Measurements from ENCODE around the gene TMEM120A. TPM values are rescaled to one million over a fixed set of nuclear protein-coding genes. Genes with fewer than 3 reads are reported as not detected.

The TMEM120A gene
- total RNA-seq, 1 experiment from 2014 or later: 32.9 TPM

DNA sequence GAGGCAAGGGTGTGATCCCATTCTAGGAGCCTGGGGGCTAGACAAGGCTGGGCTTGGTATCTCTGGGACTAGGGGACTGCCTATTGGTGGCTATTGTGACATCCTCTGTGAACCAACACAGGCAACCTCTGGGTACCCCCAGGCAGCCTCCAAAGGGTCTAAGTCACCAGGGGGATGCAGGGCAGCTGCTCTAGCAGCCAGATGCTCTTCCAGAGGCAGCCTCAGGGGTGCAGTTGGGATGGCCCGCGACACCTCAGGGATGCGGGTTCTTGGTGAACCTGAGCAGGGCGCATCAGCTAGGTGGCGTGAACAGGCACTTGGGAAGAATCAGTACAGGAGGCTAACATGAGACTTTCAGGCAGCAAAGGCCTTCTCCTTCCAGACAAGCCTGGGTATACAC lies 1.6 kb upstream of the TMEM120A start:
- DNase-seq (ENCODE audit: low read depth): no peak

DNA sequence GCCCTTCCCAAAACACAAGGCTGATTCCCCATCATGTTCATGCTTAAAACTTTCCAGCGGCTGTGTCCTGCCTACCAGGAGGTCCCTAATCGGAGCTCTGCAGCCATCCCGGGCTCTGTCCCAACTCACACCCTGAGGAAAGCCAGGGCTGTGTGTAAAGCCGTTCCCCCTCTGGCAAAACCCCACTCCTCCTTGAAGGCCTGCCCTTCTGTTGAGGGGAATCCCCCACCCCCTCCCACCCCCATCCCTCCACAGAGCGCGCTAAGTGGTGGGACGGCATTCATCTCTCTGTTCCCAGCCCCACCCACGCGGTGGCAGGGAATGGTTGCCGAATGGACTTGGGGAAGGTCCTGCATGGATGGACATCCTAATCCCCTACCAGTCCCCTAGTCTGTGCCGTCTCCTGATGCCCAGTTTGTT lies 667 bp upstream of the TMEM120A start:
- DNase-seq (ENCODE audit: low read depth): no peak

DNA sequence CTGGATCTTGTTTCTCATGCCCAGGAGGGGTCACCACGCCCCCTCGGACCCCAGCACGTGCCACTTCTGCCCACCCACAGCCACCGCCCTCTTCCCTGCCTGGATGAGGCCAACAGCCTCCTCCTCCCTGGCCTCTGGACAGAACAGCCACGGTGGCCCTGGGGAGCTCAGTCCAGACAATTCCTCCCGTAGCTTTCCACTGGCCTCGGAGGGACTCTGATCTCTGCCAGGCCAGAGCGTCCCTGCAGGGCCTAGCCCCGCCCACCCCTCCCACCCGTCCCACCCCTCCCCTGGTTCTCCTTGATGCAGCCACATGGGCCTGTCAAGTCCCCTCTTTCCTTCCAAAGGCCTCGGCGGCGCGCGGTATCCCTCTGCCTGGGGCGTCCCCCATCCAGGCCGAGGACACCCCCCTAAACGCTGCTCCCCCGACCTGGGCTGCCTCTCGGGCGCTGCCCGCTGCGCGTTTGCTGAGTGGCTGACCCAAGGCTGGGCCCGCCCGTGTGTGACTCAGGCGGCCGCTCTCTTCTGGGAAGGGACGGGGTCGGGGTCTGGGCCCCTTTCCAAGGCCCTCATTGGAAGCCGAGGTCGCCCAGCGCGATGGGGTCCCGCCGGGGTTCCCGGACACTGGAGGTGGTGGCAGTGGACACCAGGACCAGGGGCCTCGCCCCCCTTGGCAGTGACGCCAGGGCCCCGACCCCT lies 557 bp downstream of the TMEM120A start:
- peak; percentile 83 for DNase-seq (ENCODE audit: low read depth)

DNA sequence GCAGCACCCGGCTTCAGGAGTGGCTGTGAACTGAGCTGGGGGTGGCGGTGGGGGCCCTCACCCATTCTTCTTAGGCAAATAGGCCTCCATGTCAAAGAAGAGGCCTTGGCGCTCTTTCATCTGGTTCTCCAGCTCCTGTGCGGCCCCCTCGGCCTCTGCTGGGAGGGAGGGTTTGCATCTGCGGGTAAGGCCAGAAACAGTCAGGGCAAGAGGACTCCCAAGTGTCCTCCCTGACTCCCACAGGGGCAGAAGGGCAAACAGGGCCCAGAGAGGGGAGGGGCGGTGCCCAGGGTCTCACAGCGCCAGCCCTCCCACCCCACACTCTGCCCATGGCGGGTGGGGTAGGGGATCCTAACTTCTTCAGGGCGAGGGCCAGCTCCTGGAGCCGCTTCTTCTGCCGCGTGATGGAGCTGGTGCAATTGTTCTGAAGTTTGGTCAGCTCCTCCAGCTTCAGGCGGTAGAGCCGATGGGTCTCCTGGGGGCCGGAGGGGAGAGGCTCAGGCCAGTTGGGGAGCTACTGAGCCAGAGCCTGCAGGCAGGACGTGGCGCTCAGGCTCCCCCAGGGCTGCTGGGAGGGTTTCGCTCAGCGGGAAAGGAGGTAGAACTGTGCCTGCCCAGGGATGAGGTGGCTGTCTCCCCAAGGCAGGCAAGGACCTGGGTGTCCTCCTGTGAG lies 2.2 kb downstream of the TMEM120A start:
- DNase-seq (ENCODE audit: low read depth): no peak

DNA sequence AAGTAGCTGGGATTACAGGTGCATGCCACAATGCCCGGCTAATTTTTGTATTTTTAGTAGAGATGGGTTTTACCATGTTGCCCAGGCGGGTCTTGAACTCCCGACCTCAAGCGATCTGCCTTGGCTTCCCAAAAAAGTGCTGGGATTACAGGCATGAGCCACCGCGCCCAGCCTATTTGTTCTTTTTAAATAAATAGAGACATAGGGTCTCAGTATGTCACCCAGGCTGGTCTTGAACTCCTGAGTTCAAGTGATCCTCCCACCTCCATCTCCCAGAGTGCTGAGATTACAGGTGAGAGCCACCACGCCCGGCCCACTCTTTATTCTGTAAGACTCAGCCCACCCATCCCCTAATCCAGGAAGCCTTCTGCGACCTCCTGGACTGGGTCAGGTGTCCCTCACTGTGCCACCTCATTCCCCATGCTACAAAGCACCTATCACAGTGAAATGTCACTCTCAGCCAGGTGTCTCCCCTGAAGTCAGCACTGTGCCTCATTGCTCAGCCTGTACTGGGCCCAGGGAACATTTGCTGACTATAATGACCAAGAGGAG lies 2.8 kb downstream of the TMEM120A start:
- no peak for DNase-seq (ENCODE audit: low read depth)

DNA sequence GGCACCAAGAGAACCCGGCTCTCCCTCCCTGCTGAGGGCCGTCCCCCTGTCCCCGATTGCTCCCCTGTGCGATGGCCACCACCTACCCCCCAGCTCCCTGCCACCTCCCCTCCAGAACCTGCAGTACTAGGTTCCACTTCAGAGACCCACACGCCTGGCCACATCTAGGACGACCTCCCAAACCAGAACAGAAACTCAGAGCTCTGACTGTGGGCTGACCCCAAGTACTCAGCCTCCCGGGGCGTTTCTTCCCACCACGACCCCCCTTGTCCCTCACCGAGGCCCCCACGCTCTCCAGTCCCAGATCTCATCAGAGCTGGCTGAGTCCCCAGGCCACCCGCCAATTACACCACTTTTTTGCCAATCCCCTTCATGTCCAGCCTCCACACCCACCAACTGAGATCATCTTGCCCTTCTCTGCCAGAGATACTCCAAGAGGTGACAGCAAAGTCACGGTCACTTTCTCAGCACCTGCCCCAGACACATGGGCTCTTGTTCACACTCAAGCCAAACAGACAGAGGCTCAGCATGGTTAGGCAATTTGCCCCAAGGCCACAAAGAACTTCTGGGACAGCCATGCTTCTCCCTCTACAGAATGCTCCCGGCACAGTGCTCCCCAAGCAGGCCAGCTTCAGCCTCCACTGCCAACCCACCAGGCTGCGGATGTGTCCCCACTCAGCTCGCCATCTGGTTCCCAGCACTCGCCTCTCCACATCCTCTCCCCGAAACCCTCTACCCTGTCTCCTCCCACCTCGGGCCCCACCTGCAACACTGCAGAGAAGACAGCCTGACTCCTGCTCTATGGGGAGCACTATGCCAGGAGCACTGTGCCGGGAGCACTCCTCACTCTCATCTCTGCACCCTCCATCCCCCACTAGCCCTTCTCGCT lies 4.7 kb downstream of the TMEM120A start:
- no peak for DNase-seq (ENCODE audit: low read depth)

DNA sequence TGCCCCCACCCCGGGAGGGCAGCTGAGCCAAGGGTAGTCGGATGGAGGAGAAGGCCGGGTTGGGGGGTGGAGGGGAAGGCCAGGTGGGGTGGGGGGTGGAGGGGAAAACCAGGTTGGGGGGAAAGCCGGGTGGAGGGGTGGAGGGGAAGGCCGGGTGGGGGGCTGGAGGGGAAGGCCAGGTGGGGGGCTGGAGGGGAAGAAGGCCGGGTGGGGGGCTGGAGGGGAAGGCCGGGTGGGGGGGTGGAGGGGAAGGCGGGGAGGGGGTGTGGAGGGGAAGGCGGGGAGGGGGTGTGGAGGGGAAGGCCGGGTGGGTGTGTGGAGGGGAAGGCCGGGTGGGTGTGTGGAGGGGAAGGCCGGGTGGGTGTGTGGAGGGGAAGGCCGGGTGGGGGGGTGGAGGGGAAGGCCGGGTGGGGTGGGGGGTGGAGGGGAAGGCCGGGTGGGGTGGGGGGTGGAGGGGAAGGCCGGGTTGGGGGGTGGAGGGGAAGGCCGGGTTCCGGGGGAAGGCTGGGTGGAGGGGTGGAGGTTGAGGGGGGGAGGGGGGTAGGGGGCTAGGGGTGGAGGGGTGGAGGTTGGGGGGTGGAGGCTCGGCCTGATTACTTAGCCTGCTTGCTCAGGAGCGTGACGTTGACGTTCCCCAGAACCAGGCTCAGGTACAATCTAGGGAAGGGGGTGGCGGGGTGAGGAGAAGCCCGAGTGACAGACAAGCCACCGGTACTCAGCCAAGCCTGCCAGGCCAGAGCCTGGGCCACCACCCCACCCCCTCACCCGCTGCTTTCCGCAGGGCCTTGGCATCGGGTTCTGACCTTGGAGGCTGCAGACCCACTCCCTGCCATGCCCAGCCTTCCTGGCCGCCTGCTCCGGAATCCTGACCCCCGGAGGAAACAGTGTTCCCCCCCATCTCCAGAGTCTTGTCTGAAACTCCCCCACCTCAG lies 5.6 kb downstream of the TMEM120A start:
- DNase-seq (ENCODE audit: low read depth): no peak

DNA sequence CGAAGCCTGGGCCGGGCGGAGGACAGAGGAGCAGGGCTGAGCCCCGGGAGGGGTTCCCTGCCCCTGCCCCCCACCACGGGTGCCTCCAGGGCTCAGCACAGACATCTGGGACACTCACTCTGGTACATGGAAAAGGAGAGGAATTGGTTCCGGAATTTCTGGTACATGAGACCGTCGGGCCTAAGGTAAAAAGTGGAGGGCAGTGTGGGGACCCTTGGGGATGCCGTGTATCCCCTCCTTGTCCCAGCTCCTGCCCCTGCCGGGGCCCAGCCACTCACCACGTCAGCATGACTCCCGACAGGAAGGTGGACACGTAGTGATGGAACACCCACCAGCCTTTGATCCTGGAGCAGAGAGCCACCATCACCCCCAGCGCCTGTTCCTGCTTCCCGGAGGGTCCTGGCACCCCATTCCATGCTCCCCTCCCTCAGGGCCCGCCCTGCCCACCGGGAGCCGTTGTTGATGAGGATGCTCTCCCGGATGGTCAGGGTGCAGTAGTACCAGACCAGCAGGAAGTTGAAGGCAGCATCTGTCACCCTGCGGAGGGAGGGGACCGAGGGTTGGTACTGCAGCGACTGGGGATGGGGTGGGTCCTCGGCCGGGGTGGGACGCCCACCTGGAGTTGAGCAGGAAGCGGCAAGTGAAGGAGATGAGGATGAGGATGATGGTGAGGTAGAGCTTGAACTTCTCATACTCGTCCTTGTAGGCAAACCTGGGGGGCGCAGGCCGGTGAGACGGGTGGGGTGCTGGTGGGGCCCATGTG lies 6.4 kb downstream of the TMEM120A start:
- no peak for DNase-seq (ENCODE audit: low read depth)

DNA sequence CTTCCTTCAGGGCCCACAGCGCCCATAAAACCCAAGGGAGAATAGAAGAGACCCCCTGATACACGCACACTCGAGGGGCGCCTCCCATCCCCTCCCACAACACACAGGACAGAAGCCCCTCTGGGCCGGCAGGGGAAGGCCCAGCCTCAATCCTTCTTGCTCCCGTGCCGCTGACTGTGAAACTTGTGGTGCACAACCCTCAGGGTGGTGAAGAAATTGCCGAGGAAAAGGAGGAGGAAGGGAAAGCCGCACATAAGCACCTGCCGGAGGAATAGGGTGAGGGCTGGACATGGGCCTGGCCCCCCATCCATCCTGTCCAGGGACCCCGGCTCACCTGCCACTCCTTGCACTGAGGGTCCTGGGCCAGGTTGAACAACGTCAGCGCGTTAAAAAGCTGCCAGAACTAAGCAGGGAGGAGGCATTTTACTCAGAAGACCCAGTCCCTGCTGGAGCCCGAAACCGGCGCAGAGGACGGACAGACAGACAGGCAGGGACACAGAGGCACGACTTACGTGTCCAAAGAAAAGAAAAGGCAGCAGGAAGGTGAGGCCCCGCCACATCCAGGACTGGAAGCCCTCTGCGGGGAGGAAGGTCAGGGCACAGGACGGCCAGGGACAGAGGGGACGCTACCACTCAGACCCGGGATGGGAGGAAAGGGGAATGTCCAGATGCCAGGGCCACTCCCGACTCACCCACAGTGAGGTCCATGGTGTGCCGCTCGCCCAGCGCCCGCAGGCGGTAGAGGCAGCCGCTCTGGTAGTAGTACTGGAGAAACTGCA lies 7.2 kb downstream of the TMEM120A start:
- DNase-seq (ENCODE audit: low read depth): no peak

DNA sequence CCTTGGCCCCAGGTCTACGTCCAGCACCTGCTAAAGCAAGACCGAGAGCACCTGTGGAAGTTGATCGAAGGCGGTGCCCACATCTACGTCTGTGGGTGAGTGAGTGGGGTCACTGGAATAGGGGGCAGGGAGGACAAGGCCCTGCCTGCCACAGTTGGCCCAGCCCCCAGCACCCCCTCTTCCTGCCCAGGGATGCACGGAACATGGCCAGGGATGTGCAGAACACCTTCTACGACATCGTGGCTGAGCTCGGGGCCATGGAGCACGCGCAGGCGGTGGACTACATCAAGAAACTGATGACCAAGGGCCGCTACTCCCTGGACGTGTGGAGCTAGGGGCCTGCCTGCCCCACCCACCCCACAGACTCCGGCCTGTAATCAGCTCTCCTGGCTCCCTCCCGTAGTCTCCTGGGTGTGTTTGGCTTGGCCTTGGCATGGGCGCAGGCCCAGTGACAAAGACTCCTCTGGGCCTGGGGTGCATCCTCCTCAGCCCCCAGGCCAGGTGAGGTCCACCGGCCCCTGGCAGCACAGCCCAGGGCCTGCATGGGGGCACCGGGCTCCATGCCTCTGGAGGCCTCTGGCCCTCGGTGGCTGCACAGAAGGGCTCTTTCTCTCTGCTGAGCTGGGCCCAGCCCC lies 8.1 kb downstream of the TMEM120A start:
- no peak for DNase-seq (ENCODE audit: low read depth)

DNA sequence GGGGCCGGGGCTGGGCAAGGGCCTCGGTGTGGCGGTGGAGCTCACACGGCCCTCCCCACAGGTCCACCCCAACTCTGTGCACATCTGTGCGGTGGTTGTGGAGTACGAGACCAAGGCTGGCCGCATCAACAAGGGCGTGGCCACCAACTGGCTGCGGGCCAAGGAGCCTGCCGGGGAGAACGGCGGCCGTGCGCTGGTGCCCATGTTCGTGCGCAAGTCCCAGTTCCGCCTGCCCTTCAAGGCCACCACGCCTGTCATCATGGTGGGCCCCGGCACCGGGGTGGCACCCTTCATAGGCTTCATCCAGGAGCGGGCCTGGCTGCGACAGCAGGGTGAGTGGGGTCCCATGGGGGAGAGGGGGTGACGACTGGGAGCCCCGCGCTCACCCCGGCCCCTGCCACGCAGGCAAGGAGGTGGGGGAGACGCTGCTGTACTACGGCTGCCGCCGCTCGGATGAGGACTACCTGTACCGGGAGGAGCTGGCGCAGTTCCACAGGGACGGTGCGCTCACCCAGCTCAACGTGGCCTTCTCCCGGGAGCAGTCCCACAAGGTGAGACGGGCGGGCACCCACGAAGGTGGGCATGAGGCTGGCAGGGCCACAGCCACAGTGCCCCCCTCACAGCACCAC lies 8.8 kb downstream of the TMEM120A start:
- DNase-seq (ENCODE audit: low read depth): no peak

DNA sequence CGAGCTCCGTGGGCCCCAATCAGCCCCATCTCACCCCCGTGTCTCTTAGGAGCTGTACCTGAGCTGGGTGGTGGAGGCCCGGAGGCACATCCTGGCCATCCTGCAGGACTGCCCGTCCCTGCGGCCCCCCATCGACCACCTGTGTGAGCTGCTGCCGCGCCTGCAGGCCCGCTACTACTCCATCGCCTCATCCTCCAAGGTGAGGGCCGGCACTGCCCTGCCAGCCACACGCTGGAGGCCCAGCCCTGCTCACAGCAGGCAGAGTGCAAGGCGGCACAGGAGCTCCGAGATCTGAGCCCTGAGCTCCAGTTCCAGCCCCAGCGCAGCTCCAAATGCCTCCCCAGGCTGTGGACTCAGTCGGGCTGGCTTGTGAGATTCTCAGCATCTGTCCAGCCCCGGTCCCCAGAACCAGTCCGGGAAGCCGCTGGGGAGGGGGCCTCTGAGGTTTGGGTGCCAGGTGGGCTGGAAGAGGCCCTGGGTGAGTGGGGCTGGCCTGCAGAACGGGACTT lies 9.3 kb downstream of the TMEM120A start:
- no peak for DNase-seq (ENCODE audit: low read depth)

DNA sequence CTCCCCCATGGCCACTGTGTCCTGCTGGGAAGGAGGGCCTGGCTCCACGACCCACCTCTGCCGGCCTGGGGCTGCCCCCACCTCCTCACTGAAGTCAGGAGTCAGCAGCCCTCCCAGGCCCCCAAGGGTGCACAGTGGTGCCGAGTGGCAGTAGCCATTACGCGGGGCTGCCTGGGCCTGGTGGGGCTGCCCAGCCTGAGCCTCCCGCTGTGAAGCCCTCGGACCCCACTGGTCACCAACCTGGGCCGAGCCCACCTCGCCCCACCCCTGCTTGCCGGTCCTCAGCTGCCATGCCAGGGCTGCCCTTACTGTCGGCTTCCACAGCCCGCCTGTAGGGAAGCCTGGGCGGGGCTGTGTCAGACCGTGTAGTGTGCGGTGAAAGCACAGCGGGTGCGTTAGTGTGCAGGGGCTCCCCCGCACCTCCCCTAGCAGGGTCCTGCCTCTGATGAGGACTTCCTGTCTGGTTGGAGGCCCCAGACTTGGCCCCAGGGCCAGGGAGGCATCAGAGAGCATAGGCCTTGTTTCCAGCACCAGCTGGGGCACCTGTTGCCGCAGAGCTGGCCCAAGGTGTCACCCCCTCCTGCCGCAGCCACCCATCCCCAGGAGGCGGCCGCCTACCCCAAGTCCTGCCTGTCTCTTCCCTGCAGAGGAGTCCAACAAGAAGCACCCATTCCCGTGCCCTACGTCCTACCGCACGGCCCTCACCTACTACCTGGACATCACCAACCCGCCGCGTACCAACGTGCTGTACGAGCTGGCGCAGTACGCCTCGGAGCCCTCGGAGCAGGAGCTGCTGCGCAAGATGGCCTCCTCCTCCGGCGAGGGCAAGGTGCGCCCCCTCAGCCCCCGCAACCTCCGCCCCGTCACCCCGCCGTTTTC lies 10.0 kb downstream of the TMEM120A start:
- DNase-seq (ENCODE audit: low read depth): no peak

DNA sequence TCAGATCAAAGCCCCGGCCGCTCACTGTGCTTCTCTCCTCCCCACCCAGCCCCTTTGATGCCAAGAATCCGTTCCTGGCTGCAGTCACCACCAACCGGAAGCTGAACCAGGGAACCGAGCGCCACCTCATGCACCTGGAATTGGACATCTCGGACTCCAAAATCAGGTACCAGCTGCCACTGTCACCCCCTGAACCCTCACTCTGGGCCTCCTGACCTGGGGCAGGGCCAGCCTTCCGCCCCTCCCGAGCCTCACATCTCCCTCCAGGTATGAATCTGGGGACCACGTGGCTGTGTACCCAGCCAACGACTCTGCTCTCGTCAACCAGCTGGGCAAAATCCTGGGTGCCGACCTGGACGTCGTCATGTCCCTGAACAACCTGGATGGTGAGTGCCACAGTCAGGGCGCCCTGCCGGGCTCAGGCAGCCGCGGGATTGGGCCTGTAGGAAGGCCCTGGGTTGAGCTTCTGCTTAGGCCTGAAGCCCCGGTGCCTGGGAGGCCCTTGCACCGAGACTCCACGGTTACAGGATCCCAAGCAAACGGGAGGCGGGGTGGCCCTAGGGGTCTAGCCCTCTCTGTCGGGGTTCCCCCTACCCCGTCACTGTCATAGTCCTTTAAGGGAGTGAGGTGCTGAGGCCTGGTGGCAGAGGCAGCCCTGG lies 10.8 kb downstream of the TMEM120A start:
- DNase-seq (ENCODE audit: low read depth): no peak

DNA sequence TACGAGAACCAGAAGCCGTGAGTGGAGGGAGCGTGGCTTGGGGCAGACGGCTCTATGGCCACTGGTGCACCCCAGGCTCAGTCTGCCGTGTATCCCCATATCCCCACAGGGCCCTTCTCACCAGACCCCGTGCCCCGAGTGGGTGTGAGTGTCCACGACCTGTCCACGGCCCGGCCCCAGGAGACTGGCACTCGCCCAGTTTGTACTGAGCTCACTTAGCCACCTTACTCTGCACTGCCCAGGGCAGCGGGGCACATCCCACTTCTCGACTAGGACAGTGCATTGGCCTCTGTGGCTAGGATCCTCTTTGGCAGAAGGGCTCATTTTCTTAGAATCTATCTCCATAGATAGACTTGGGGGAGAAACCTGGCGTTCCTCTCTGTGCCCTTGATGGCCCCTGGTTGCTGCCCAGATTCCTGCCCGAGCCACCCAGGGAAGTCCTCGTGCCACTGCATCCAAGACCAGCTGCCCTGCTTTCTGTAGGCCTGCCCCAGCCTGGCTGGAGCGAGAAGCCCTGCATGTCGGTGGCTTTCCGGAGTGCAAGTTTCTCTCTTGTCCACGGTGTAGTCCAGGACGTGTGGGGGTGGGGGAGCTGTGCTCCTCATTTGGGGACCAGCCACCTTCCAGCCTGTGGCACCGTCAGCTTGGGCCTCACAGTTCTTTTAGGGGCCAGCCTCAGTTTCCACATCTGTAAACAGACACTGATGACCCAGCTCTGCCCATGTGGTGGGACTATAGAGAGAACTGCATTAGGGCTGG lies 11.9 kb downstream of the TMEM120A start:
- DNase-seq (ENCODE audit: low read depth): no peak

All from LHCN-M2 (cell line).